ENCODE results near the gene MED29. TPM values are rescaled to one million over a fixed set of nuclear protein-coding genes. Genes with fewer than 3 reads are reported as not detected.

Gene MED29
- total and polyA plus RNA-seq, 10 of the 15 experiments (the other 5 are each of a cell fraction or from before 2014, with no cell fraction given), result 3.2 to 36.6 (median 22.8) TPM

DNA sequence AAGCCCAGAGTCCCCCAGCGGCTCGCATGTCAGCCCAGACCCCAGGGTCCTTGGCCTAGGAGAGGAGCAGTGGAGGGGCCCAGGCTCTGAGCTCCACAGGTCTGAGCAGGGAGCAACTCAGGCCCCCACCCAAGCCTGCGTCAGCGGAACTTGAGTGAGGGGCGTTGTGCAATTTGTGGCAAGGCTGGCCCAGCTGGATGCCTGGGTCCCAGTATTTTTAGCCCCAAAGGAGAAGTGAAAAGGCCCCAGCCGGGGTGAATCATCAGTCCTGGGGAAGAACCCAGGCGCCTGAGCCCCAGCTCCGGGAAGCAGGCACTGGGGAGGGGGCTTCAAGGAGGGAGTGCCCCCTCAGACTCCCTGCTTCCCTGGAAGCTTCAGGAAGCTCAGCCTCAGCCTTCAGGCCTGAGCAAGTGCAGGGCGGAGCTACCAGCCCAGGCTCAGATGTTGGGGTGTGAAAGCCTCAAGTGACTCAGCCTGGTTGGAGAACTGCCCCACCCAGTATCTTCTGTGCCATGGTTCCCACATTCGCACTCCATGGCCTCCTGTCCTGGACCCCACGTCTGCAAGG lies 7.2 kb downstream of the MED29 start (continued):
- TF ChIP-seq, protein P1, sequence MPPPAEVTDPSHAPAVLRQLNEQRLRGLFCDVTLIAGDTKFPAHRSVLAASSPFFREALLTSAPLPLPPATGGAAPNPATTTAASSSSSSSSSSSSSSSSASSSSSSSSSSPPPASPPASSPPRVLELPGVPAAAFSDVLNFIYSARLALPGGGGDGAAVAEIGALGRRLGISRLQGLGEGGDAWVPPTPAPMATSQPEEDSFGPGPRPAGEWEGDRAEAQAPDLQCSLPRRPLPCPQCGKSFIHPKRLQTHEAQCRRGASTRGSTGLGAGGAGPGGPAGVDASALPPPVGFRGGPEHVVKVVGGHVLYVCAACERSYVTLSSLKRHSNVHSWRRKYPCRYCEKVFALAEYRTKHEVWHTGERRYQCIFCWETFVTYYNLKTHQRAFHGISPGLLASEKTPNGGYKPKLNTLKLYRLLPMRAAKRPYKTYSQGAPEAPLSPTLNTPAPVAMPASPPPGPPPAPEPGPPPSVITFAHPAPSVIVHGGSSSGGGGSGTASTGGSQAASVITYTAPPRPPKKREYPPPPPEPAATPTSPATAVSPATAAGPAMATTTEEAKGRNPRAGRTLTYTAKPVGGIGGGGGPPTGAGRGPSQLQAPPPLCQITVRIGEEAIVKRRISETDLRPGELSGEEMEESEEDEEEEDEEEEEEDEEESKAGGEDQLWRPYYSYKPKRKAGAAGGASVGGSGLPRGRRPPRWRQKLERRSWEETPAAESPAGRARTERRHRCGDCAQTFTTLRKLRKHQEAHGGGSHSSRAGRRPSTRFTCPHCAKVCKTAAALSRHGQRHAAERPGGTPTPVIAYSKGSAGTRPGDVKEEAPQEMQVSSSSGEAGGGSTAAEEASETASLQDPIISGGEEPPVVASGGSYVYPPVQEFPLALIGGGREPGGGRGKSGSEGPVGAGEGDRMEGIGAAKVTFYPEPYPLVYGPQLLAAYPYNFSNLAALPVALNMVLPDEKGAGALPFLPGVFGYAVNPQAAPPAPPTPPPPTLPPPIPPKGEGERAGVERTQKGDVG (CRISPR knock-in tag; IDR thresholded peaks at IDR 0.05), result no peak
- TF ChIP-seq NR2F1 (conservative IDR thresholded peaks at IDR 0.05) (no peak), HDAC6 (IDR thresholded peaks at IDR 0.05; ENCODE audit: unreplicated experiment) (no peak), YY1 (IDR thresholded peaks at IDR 0.05; ENCODE audit: low read depth, low read length) (no peak), CHD1 (IDR thresholded peaks at IDR 0.05; ENCODE audit: low read depth, low read length) (no peak), SREBF2 (IDR thresholded peaks at IDR 0.05; ENCODE audit: low read length) (no peak), RAD51 (IDR thresholded peaks at IDR 0.05) (no peak), ZNF274 (IDR thresholded peaks at IDR 0.05; ENCODE audit: insufficient read depth, insufficient read length) (no peak), STAT1 (conservative IDR thresholded peaks at IDR 0.05) (no peak), GATAD2B (conservative IDR thresholded peaks at IDR 0.05; ENCODE audit: low read depth) (no peak), HCFC1 (IDR thresholded peaks at IDR 0.05; ENCODE audit: low read length) (no peak), SREBF1 (IDR thresholded peaks at IDR 0.05; ENCODE audit: low read length) (no peak), TBL1XR1 (IDR thresholded peaks at IDR 0.05; ENCODE audit: low read depth, low read length) (no peak)
- TF ChIP-seq, protein P2, sequence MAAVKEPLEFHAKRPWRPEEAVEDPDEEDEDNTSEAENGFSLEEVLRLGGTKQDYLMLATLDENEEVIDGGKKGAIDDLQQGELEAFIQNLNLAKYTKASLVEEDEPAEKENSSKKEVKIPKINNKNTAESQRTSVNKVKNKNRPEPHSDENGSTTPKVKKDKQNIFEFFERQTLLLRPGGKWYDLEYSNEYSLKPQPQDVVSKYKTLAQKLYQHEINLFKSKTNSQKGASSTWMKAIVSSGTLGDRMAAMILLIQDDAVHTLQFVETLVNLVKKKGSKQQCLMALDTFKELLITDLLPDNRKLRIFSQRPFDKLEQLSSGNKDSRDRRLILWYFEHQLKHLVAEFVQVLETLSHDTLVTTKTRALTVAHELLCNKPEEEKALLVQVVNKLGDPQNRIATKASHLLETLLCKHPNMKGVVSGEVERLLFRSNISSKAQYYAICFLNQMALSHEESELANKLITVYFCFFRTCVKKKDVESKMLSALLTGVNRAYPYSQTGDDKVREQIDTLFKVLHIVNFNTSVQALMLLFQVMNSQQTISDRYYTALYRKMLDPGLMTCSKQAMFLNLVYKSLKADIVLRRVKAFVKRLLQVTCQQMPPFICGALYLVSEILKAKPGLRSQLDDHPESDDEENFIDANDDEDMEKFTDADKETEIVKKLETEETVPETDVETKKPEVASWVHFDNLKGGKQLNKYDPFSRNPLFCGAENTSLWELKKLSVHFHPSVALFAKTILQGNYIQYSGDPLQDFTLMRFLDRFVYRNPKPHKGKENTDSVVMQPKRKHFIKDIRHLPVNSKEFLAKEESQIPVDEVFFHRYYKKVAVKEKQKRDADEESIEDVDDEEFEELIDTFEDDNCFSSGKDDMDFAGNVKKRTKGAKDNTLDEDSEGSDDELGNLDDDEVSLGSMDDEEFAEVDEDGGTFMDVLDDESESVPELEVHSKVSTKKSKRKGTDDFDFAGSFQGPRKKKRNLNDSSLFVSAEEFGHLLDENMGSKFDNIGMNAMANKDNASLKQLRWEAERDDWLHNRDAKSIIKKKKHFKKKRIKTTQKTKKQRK (IDR thresholded peaks at IDR 0.05; ENCODE audit: low read depth, low read length), result no peak
- TF ChIP-seq, protein P3, sequence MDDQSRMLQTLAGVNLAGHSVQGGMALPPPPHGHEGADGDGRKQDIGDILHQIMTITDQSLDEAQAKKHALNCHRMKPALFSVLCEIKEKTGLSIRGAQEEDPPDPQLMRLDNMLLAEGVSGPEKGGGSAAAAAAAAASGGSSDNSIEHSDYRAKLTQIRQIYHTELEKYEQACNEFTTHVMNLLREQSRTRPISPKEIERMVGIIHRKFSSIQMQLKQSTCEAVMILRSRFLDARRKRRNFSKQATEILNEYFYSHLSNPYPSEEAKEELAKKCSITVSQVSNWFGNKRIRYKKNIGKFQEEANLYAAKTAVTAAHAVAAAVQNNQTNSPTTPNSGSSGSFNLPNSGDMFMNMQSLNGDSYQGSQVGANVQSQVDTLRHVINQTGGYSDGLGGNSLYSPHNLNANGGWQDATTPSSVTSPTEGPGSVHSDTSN (IDR thresholded peaks at IDR 0.05; ENCODE audit: insufficient replicate concordance, low read depth, low read length), result no peak
- TF ChIP-seq, protein P4, sequence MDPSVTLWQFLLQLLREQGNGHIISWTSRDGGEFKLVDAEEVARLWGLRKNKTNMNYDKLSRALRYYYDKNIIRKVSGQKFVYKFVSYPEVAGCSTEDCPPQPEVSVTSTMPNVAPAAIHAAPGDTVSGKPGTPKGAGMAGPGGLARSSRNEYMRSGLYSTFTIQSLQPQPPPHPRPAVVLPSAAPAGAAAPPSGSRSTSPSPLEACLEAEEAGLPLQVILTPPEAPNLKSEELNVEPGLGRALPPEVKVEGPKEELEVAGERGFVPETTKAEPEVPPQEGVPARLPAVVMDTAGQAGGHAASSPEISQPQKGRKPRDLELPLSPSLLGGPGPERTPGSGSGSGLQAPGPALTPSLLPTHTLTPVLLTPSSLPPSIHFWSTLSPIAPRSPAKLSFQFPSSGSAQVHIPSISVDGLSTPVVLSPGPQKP (IDR thresholded peaks at IDR 0.05; ENCODE audit: low read depth, low read length), result no peak
- TF ChIP-seq, protein P5, sequence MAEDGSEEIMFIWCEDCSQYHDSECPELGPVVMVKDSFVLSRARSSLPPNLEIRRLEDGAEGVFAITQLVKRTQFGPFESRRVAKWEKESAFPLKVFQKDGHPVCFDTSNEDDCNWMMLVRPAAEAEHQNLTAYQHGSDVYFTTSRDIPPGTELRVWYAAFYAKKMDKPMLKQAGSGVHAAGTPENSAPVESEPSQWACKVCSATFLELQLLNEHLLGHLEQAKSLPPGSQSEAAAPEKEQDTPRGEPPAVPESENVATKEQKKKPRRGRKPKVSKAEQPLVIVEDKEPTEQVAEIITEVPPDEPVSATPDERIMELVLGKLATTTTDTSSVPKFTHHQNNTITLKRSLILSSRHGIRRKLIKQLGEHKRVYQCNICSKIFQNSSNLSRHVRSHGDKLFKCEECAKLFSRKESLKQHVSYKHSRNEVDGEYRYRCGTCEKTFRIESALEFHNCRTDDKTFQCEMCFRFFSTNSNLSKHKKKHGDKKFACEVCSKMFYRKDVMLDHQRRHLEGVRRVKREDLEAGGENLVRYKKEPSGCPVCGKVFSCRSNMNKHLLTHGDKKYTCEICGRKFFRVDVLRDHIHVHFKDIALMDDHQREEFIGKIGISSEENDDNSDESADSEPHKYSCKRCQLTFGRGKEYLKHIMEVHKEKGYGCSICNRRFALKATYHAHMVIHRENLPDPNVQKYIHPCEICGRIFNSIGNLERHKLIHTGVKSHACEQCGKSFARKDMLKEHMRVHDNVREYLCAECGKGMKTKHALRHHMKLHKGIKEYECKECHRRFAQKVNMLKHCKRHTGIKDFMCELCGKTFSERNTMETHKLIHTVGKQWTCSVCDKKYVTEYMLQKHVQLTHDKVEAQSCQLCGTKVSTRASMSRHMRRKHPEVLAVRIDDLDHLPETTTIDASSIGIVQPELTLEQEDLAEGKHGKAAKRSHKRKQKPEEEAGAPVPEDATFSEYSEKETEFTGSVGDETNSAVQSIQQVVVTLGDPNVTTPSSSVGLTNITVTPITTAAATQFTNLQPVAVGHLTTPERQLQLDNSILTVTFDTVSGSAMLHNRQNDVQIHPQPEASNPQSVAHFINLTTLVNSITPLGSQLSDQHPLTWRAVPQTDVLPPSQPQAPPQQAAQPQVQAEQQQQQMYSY (CRISPR knock-in tag; IDR thresholded peaks at IDR 0.05), result no peak

Data from GM12878 (cell line).